ENCODE measurements around the gene SP6. TPM values are rescaled to one million over a fixed set of nuclear protein-coding genes. Genes with fewer than 3 reads are reported as not detected.

SP6 gene
- total RNA-seq, 2 donors from 2014 or later: not detected

DNA sequence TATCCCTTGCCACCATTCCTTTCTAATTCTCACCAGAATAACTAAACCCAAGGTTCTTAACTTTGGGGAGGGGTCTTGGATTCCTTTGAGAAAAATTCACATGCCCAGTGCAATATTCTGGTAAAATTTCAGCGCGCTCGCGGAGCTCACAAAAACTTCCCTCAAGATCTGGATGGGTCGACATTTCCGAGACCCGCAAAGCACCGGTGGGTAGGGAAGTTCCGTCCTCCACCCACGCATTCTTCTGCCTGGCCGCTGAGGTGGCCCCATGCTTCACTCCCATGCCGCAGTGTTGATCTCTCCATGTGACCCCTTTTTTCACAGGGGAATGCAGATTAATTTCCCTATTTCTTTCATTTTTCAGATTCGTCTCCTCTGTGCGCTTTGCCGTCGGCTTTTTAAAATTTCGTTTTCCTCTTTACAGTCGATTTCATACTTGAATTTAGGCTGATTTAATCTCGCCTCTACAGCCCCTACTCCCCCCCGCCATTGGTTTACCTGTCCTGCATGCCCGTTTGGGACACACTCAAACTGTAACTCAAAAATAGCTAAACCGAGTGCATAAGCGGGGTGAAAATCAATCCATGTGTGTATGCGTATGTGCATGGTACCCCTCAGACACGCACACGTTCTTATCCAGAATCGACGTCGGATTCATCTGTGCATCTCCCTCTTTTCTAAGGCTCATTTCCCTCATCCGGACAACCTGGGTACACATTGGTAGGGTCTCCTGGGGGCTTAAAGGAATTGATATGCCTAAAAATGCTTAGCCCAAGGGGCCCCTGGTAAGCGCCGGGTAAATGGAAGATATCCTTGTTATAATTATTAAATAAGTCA, 1.4 kb upstream of the SP6 start:
- Histone ChIP-seq H3K9me3 (no peaks in the 10 kb centered on the region), H3K36me3 (no peaks in the 10 kb centered on the region), H3K4me1 (ENCODE audit: control insufficient read depth in 1 of 2, low read depth in 2 of 2) (peaks cover 8 to 21% of the 10 kb centered on the region in 2 donors), H3K4me3 (no peak overlapping the region), H3K27me3 (replicated peaks; ENCODE audit: insufficient read depth) (peaks cover 30% of the 10 kb centered on the region), H3K27ac (no peak overlapping the region)
- DNase-seq (ENCODE audit: low spot score) (no peak), ATAC-seq (ENCODE audit: insufficient number of reproducible peaks, low FRiP score, low read depth) (no peak)
- TF ChIP-seq, protein P1, sequence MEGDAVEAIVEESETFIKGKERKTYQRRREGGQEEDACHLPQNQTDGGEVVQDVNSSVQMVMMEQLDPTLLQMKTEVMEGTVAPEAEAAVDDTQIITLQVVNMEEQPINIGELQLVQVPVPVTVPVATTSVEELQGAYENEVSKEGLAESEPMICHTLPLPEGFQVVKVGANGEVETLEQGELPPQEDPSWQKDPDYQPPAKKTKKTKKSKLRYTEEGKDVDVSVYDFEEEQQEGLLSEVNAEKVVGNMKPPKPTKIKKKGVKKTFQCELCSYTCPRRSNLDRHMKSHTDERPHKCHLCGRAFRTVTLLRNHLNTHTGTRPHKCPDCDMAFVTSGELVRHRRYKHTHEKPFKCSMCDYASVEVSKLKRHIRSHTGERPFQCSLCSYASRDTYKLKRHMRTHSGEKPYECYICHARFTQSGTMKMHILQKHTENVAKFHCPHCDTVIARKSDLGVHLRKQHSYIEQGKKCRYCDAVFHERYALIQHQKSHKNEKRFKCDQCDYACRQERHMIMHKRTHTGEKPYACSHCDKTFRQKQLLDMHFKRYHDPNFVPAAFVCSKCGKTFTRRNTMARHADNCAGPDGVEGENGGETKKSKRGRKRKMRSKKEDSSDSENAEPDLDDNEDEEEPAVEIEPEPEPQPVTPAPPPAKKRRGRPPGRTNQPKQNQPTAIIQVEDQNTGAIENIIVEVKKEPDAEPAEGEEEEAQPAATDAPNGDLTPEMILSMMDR (IDR thresholded peaks at IDR 0.05): no peak

DNA sequence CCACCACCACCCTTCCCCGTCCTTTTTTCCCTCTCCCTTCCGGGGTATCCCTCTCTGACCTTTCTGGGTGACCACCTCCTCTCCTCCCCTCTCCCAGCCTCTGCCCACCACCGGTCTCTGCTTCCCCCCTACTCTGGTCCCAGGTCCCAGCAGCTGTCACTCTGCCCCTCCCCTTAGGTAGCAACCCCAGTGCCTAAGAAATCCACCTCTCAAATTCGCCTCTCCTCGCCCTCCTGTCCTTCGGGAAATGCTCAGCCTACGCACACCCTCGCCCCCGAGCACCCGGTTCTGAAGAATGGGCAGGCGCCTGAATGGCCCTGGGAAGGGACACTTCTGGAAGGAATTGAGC, 775 bp upstream of the SP6 start:
- Histone ChIP-seq H3K4me3 (no peak overlapping the region), H3K27ac (no peak overlapping the region), H3K4me1 (ENCODE audit: control insufficient read depth in 1 of 2, low read depth in 2 of 2) (peaks cover 8 to 27% of the 10 kb centered on the region in 2 donors), H3K9me3 (no peaks in the 10 kb centered on the region), H3K27me3 (replicated peaks; ENCODE audit: insufficient read depth) (peaks cover 36% of the 10 kb centered on the region), H3K36me3 (no peaks in the 10 kb centered on the region)
- TF ChIP-seq, protein P1 (IDR thresholded peaks at IDR 0.05): no peak
- no peak for DNase-seq (ENCODE audit: low spot score)
- ATAC-seq (ENCODE audit: insufficient number of reproducible peaks, low FRiP score, low read depth): no peak

DNA sequence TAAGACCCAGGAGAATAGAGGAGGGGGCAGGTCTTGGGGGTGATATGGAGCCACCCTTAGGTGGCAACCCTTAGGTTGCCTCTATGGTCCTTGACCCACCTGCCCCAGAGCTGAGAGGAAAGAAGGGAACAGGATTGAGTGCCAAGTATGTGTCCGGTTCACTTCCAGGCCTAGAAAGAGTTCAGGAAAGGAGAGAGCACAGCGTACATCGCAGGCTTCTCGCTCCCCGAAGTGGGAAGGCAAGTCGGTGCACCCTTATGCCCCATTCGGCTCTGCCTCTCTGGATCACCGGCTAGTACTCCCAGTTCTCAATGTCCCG, 631 bp downstream of the SP6 start:
- no peak for ATAC-seq (ENCODE audit: insufficient number of reproducible peaks, low FRiP score, low read depth)
- Histone ChIP-seq H3K4me1 (ENCODE audit: control insufficient read depth in 1 of 2, low read depth in 2 of 2) (peaks cover 8 to 31% of the 10 kb centered on the region in 2 donors), H3K36me3 (no peaks in the 10 kb centered on the region), H3K9me3 (no peaks in the 10 kb centered on the region), H3K27ac (no peak overlapping the region), H3K27me3 (replicated peaks; ENCODE audit: insufficient read depth) (peaks cover 38% of the 10 kb centered on the region), H3K4me3 (peak overlapping the region; percentile 59)
- no peak for DNase-seq (ENCODE audit: low spot score)
- TF ChIP-seq, protein P1 (IDR thresholded peaks at IDR 0.05): no peak

DNA sequence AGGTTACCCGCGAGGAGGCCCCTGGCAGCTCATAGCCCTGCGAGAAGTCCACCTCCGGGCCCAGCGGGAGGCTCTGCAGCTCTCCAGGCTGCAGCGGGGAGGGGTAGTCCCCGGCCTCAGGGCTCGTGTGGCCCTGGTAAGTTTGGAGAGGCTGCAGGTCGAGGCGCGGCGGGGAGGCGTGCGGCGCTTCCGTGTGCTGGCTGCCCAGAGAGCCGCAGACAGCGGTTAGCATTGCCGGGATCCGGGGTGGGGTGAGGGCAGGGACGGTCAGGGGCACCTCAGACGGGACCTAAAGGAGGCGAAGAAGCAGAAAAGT, 2.8 kb downstream of the SP6 start:
- Histone ChIP-seq H3K4me1 (ENCODE audit: control insufficient read depth in 1 of 2, low read depth in 2 of 2) (peaks cover 8 to 35% of the 10 kb centered on the region in 2 donors), H3K36me3 (no peaks in the 10 kb centered on the region), H3K27ac (no peak overlapping the region), H3K9me3 (no peaks in the 10 kb centered on the region), H3K4me3 (no peak overlapping the region), H3K27me3 (replicated peaks; ENCODE audit: insufficient read depth) (peaks cover 25% of the 10 kb centered on the region)
- ATAC-seq (ENCODE audit: insufficient number of reproducible peaks, low FRiP score, low read depth) (no peak), DNase-seq (ENCODE audit: low spot score) (no peak)
- TF ChIP-seq, protein P1 (IDR thresholded peaks at IDR 0.05): no peak

DNA sequence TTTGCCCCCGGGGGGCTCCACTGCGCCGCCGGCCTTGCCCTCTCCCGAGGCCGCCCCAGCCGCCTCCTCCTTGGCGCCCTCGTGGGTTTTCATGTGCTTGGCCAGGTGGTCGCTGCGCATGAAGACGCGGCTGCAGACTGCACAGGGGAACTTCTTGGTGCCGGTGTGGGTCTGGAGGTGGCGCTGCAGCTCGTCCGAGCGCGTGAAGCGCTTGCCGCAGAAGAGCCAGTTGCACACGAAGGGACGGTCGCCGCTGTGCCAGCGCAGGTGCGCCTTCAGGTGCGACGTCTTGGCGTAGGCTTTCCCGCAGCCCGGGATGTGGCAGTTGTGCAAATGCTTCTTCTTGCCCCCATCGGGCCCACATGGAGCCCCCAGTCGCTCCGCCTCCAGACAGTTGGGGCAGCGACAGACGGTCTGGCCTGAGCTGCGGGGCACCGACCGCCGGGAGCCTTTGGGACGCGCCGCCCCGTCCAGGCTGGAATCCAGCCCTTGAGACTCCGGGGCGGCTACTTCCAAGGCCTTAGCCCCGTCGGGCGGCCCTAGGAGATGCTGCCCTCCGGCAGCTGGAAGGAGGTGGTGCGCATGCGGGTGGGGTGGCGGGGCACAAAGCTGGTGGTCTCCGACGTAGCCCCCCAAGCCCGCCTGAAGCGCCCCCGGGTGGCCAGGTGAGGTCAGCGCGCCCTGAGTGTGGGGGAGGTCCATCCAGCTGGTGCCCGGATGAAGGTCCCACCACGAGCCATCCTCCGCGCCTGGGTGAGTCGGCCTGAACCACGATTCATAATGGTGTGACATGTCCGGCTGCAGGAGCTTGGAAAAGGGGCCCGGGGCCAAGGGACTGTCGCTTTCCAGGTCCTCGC, 3.4 kb downstream of the SP6 start:
- H3K4me1 ChIP-seq (ENCODE audit: control insufficient read depth in 1 of 2, low read depth in 2 of 2): peaks cover 8 to 35% of the 10 kb centered on the region in 2 donors
- DNase-seq (ENCODE audit: low spot score) (no peak), ATAC-seq (ENCODE audit: insufficient number of reproducible peaks, low FRiP score, low read depth) (no peak)
- peaks cover 19% of the 10 kb centered on the region for H3K27me3 ChIP-seq (replicated peaks; ENCODE audit: insufficient read depth)
- no peaks in the 10 kb centered on the region for H3K9me3 ChIP-seq
- no peak overlapping the region for H3K27ac ChIP-seq
- H3K36me3 ChIP-seq: no peaks in the 10 kb centered on the region
- TF ChIP-seq, protein P1 (IDR thresholded peaks at IDR 0.05): no peak
- H3K4me3 ChIP-seq: no peak overlapping the region
